GM19240 (cell line): ENCODE data around the gene PRKAG3.
"Not testable (repeated sequence)": the region's sequence is repeated elsewhere in the genome, so short reads cannot be mapped to it uniquely, and the experiment has no call there.

ENCODE experiments used
- DNase-seq: peaks from one replicate; pipeline ENCODE4 v3.0.0; 2011; ENCODE audit warnings: low spot score; ENCODE audit not compliant: insufficient read length

Gene PRKAG3

DNA sequence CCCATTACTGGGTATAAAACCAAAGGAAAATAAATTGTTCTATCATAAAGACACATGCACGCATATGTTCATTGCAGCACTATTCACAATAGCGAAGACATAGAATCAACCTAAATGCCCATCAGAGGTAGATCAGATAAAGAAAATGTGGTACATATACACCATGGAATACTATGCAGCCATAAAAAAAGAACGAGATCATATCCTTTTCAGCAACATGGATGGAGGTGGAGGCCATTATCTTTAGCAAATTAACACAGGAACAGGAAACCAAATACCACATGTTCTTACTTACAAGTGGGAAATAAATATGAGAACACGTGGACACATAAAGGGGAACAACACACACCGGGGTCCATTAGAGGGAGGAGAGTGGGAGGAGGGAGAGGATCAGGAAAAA is 12.7 kb upstream of the PRKAG3 start:
- DNase-seq = not testable (repeated sequence)

DNA sequence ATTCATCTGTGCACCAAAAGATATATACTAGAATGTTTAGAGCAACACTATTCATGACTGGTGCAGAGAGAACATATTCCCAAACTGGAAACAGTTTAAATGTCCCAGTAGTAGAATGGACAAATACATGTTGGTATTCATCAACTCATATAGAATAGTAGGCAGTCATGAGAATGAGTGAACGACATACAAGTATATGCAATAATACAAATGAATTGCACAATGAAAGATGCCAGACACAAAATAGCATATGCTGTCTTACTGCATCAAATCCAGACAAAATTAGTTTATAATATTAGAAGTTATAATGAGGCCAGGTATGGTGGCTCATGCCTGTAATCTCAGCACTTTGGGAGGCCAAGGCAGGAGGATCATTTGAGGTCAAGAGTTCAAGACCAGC is 8.3 kb upstream of the PRKAG3 start:
- DNase-seq = no peak

DNA sequence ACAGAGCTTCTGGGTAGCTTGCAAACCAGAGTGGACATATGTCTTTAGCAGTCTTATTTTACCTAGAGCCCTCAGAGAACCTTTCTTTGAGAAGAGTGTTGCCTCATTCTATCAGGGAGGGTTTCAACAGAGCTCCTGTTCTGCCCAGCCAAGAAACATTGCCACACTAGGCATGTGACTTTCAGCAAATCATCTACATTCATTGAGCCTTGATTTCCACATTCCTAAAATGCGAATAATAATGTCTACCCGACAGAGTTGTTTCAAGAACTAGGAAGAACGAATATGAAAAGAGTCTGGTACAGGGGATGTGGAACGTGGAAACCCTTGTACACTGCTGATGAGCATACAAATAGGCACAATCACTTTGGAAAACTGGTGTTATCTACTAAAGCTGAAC is 7.8 kb upstream of the PRKAG3 start:
- DNase-seq = no peak

DNA sequence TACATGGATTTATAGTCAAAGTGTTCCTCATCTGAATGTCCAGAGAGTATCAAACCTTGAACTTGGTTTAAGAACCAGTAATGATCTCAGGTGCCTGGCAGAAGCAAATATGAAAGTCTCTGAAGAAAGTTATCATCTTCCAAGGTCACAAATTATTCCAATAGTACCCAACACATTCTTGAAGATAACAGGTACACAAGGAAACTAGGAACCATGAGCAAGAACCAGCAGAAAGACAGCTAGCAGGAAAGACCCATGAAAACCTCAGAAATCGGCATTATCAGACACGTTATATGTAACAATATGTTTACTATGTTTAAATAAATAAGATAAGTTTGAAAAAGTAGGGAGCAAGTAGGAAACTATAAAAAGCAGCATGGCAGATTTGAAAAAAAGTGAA is 5.9 kb upstream of the PRKAG3 start:
- no peak for DNase-seq

DNA sequence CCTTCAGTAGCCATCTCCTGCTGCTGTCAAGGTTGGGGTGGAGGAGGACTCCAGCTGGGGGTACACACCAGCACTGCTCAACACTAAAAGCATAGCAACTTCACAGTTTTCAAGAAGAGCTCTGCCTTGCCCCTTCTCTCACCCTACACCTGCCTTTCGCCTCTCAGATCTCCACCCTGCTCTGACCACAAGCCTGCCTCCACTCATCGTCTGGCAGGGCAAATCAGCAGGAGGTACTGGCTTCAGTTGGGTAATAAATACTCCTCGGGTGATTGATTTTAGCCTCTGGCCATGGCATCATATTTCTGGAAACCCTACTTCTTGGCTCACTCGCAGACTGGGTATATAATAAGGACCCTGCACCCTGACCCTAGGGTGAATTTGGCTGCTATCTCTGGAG is 3.1 kb upstream of the PRKAG3 start:
- no peak for DNase-seq

DNA sequence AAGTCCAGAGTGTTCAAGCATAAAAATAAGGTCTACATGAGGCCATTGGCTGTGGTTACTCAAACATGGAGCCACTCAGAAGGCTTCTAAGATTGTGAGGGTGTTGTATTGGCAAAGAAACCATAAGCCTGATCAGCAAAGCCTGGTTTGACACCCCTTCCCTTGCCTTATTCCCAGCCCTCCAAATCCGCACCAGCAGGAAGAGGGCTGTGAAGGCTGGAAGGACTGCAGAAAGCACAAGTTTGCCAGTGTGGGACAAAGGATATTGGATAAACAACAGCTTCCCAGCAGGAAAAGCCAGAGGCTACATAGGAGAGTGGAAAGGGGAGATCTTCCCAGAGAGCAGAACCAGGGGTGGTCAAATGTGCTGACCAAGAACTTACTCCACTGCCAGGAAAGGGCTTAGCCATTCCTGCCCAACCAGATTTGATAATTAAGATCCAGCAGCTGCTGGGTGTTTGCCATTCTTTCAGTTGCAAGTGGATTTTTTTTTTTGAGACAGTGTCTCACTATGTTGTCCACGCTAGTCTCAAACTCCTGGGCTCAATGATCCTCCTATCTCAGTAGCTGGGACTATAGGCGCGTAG is 1.5 kb upstream of the PRKAG3 start:
- DNase-seq = no peak

DNA sequence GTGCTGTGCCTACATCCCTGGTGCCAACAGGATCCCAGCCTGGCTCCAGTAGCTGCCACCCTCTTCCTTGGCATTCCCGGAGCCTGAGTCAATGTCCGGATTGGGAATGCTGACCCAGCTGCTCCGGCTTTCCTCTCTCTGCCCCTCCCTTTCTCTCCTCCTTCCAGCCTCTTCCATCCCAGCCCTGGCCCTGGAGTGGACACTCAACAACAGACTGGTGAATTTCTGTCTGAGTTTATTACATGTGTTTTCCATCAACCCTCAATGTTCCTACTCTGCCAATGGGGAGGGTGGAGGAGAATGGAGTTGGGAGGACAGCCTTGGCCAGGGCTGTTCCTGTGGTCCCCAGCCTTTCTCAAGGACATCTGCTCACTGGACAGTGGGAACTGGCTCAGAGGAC is 917 bp upstream of the PRKAG3 start:
- no peak for DNase-seq

DNA sequence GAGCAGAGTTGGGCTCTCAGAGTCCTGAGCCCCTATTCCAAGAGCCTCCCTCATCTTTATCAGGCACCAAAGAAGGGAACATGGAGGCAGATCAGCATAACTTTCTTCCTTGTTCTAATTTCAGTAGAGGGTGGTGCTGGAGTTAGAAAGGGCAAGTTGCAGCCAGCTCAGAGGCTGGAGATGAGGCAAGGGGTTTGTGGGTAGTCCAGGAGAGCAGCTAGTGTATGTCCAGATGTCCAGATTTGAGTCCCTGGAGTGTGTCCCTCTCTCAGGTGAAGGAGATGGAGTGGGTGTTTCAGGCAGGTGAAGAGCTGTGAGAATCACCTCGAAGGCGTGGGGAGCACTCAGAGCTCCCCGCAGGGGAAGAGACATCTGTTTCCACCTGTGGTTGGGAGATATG is 478 bp upstream of the PRKAG3 start:
- DNase-seq = no peak

DNA sequence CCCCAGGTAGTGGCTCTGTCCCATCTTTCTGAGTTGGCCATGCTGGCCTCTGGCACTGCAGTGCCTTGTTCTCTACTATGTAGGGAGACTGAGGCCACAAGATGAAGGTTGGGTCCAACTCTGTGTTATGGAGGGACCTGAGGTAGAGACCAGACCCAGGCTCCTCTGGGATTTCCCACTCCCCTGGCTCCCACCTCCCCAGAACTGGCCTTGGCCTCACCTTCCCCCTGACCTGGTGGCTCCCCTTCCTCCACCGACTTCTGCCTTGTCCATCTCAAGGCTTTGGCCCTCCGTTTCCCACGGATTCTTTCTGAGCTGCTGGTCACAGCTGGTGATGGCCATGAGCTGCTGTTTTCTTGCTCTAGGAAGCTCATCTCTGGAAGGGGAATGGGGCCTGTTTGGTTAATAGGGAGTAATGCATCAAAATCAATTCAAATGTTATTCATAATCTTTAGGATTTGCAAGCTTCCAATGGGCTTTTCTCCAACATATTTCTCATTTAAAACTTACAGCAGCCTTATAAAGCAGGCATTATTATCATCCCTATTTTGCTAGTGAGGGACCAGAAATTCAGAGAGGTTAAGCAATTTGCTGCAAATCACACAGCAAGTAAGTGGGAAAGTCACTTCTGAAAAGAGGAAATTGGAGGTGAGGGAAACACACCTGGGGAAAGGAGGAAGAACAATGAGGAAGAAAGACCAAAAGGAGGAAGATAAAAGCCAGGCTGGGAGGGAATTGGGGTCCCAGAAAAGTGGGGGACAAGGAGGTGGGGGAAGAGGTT is 887 bp downstream of the PRKAG3 start:
- no peak for DNase-seq

DNA sequence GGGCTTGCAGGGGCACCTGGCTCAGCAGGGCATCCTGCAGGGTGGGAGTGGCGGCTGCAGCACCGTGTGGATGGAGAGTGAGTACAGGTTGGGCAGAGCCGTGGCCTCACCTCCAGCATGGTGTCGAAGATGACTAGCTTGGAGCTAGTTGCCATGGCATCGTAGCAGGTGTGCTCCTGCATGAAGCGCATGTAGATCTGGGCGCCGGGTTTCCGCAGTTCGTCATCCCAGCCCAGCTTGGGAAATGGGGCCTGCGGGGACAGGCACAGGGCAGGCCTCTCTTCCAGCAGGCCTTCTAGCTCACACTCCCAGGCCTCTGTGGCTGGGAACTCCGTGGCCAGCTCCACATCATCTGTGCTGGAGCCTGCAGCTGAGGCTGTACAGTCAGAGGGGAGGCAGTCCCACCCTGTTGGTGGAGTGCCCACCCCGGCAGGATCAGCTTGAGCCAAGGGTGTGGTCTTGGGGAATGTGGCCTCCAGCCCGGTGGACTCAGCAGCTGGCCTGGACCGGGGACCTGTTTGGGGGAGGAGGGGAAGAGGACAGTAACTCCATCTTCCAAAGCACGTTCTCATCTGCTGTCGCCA is 1.6 kb downstream of the PRKAG3 start:
- no peak for DNase-seq

DNA sequence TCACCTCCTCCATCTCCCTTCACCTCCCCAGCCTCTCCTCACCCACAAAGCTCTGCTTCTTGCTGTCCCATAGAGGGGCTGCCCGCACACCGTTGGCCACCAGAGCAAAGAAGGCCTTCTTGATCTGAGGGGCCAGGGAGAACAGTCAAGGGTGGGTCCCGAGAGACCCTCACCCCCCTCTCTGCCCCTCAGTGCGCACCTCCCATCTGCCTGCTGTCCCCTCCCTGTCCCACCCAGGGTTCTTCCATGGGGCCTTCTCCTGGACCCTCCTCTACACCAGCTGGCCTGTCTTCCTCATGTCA is 3.2 kb downstream of the PRKAG3 start:
- DNase-seq = no peak

DNA sequence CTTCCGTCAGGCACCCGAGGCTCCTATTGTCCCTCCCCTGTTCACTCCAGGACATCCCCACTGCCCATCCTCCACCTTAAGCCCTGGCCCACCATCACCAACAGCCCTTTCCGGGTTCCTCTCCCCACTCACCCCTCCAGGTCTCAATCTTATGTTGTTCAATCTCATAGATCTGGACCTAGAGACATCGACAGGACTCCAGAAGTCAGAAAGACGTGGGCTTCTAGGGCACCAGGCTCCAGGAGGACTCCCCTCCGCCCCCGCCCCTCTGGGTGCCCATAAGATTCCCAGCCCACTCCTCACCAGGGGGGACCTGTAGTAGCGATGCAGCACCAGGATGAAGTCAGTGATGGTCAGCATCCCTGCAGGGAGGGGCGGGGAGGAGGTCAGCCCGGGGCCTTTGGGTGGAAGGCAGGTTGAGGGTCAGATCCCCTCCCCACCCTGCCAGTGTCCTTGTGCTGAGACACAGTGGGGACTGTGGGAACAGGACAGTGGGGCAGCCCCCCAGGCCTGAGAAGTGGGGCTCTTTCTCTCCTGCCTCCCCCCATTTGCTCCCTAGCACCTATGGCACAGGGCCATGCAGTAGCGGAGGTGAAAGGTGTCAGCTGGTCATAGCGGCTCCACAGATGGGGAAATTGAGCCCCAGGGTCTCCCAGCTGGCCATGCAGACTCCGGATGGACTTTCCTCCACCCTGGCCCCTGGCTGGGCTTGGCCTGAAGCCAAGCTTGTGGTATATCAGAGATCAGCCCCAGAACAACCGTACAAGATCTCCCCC is 3.7 kb downstream of the PRKAG3 start:
- DNase-seq = no peak

DNA sequence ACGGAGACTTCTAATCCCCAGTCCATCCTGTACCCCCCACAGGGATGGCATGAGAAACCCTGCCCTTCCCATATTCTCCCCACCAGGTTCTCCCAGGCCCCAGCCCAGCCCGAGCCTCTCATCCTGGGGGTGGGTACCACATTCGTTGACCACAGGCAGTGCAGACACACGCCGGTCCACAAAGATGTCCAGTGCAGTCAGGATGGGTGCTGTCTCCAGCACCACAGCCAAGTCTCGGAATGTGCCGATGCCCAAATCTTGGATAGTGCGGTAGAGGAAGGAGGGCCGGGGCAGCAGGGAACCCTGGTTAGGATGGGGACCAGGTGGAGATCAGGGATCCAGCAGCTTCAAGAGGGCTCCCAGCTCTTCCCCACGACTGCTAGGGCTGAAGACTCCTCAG is 4.8 kb downstream of the PRKAG3 start:
- no peak for DNase-seq

DNA sequence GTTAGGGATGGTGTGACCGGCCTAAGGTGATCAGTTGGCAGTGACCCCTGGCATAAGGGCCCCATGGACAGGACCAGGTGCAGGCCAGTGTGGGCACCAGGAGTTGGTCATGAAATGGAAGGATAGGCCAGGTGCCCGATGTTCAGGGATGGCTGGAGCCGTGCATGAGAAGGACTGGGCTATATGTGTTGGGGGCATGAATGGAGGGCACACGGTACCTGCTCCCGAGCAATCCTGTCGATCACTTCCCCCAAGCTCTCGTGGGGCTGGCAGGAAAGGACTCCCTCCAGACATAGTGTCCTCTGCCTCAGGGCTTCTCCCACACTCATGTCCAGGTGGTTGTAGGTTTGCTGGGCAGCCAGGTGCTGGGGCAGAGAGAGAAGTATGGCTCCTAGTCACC is 7.6 kb downstream of the PRKAG3 start:
- DNase-seq = no peak

DNA sequence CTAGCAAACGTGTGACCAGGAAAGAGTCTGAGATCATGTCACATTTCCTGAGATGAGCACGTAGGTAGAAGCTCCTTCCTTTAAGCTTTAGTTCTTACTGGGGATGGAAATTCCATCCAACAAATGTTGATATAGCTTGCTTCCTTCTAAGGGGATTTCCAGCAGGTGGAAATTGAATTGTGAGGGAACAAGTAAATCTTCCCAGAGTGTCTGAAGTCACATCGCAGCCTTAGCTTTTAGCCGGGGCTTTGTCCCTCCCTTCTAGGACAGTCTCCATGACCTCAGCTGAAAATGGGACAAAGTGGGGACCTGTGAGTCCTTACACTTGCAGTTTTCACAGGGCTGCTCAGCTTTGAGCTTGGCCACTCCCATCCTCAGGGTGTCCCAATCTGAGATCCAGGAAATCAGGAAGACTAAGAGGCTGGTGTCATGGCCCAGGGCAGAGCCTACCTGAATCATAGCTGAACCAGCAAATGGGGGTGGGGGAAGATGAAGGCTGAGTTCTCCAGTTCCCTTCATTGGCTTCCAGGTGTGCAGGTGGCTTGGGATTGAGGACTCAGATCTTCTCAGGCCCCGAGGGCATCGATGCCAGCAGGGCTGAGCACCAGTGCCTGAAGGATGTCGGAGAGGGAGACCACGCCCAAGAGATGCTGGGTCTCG is 8.3 kb downstream of the PRKAG3 start:
- no peak for DNase-seq

DNA sequence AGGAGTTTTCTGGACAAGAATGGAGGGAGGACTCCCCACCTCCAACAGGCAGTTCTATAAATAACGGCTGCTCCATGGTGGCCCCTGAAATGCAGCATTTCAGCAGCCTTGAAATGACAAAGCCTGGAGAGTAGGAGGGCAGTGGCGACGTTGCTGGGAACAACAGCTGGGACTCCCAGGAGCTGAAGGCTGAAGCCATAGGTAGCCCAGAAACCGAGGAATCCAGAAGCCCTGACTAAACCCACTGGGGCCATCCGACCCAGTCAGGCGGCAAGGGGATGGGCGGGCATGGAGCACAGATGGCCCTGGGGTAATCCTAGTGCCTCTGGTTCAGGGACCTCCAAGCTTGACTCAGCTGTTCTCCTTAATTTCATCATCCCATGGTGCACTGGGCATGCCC is 9.0 kb downstream of the PRKAG3 start:
- no peak for DNase-seq

DNA sequence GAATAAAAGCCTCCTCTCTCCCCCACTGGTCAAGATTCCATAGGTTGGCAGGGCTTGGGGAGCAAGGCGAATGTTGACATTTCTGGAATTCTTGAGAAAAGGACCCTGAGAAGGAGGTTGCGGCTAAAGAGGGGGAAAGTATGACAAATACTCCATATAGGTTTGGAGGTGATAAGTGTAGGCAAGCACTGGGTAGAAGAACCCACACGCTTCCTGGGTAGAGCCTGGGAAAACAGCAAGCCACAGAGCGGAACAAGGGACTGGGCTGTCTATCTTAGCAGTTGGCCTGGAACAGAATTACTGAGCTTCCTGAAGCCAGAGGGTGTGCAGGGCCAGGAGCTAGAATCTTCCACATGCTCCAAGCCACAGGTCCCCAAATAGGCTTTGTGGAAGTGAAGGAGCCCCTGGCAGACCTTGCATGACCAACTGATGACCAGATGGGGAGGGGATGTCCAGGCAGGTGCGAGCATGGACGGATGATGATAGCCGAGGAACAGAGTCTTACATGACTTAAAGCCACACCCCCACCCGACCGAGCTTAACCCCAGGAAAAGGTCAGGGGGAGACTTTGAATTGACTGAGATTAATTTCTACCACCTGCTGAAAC is 9.9 kb downstream of the PRKAG3 start:
- DNase-seq = no peak

DNA sequence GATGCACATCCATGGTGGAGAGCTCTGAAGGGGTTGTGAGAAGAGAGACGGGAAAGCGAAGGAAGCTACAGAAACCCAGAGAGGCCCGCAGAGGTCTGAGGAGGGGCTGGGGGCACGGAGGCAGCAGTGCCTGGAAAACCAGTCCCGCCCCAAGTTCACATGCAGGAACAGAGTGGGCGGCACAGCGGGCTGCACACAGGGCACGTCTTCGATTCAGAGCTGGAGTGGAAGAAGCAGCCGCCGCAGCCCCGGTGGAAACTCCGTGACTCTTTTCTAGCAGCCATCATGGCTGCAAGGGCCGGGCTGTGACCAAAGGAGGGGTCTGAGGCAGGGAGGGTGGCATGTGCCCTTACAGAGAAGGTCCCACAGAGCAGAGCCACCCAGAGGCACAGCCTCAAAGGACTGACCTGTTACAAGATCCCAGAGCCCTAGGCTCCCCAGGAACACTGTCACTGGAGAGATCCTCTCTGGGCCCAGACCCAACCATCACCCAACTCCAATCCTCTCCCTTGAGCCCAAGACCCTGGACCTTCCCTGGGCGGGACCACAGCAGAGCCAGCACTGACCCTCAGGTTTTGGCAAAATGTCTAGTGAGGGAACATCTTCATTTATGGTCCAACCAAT is 10.7 kb downstream of the PRKAG3 start:
- no peak for DNase-seq

DNA sequence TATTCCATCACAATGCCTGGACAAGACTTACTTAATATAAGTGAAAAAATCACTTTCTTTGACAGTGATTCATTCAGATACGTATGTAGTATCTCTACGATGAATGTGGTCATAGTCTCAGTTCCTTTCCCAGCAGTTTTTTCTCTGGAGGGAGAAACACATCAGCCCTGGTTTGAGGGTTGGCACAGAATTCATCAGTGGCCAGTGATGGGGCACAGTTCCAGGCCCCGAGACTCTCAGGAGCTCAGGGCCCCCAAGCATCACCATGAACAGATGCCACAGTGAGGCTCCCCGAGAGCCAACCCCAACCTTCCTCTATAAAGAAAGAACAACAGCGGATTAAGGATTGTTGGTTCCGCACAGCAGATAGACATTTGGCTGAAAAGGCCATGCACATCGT is 12.5 kb downstream of the PRKAG3 start:
- DNase-seq = no peak

DNA sequence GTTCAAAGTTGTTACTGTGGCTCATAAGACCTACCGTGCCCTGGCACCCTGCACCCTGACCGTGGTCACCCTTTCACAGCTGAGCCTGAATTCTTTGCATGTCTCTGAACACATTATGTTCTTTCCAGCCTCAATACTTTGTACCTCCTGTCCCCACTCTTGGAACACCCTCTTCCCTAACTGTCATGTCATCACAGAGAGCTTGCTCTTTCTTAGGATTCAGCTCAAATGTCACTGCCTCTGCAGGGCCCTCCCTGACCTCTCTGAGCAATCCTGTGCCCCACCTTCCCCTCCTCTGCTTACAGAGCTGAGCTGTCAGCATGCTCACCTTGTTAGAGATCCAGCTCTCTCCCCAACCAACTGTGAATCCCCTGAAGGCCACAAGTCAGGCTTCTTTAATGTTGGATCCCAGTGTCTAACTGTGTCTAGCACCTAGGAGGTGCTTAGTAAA is 15.0 kb downstream of the PRKAG3 start:
- DNase-seq = no peak

DNA sequence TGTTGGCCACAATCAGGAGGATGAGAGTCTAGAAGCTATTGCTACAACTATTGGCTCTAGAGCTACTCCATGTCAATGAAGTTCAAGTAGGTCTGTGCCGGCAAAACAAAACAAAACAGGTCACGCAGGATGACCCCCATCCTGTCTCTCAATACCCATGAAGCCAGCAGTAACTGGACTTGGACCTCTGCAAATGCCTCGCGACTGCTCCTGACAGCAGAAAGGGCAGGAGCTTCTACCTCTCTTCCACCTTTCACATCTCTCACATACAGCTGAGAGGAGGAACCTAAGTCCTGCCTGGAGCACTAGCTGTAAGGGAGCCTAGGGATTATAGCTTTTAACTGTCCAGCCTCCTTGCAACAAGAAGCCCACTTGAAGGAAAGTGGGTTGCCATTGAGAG is 16.0 kb downstream of the PRKAG3 start:
- DNase-seq = no peak
